Chondrocyte (in vitro differentiated cells): Measurements from ENCODE around the gene SLC35F3. TPM values are rescaled to one million over a fixed set of nuclear protein-coding genes. Genes with fewer than 3 reads are reported as not detected.

ENCODE experiments used
- DNase-seq: peaks from one replicate; pipeline ENCODE4 v3.0.0; 2021; ENCODE audit warnings: mixed read lengths, low spot score
- H3K27ac Mint-ChIP-seq: one replicate; pipeline ENCODE4 v1.8.0; 2021; ENCODE audit warnings: mild to moderate bottlenecking, moderate library complexity, mixed read lengths; ENCODE audit not compliant: unreplicated experiment
- H3K27me3 Mint-ChIP-seq: 2 replicates; pipeline ENCODE4 v1.8.0; 2021; ENCODE audit warnings: low read depth, mixed read lengths
- H3K36me3 Mint-ChIP-seq: 2 replicates; pipeline ENCODE4 v1.8.0; 2021; ENCODE audit warnings: low read depth, mixed read lengths
- H3K4me1 Mint-ChIP-seq: 2 replicates; pipeline ENCODE4 v1.8.0; 2021; ENCODE audit warnings: low read depth, mild to moderate bottlenecking, mixed read lengths
- H3K4me3 Mint-ChIP-seq: one replicate; pipeline ENCODE4 v1.8.0; 2021; ENCODE audit warnings: mild to moderate bottlenecking, moderate library complexity, mixed read lengths; ENCODE audit not compliant: unreplicated experiment
- H3K9me3 Mint-ChIP-seq: 2 replicates; pipeline ENCODE4 v1.8.0; 2021; ENCODE audit warnings: low read depth, mixed read lengths
- CTCF ChIP-seq: fragments of 200-600 bp; sonication (generic); IDR thresholded peaks from 2 replicates; pipeline ENCODE4 v1.5.0; 2021; ENCODE audit warnings: antibody characterized with exemption, mild to moderate bottlenecking, moderate library complexity
- long read RNA-seq: library from polyadenylated mRNA; stranded (forward); transcript quantifications from one replicate; pipeline ENCODE4 v2.0.0, GENCODE V29; 2021
- total RNA-seq: library from RNA; stranded (reverse); gene quantifications from 3 replicates; pipeline ENCODE4 v1.2.1, GENCODE V29; 2021

The SLC35F3 gene
- not detected in 3 replicates for total RNA-seq
- long read RNA-seq: 0 reads

- peak; percentile 53 for TF ChIP-seq CTCF
- H3K9me3 Mint-ChIP-seq: no peaks in the 10 kb centered on the region
- peak; percentile 83 for DNase-seq
- H3K4me1 Mint-ChIP-seq: peaks cover 9% of the 10 kb centered on the region
- no peaks in the 10 kb centered on the region for H3K36me3 Mint-ChIP-seq
- H3K27ac Mint-ChIP-seq: no peak within 1 kb of the TSS
- peaks cover 55% of the 10 kb centered on the region for H3K27me3 Mint-ChIP-seq
- peak within 1 kb of the TSS; percentile 63 for H3K4me3 Mint-ChIP-seq
These were observed at the start of gene SLC35F3 for GRCh38 chr1:233904633-233905415. Gene SLC35F3 (plus strand): TSS chr1:233904676.

- DNase-seq: no peak
- peaks cover 9% of the 10 kb centered on the region for H3K9me3 Mint-ChIP-seq
- no peaks in the 10 kb centered on the region for H3K4me1 Mint-ChIP-seq
- TF ChIP-seq CTCF: no peak
- H3K27ac Mint-ChIP-seq: no peak overlapping the region
- no peak overlapping the region for H3K4me3 Mint-ChIP-seq
- H3K36me3 Mint-ChIP-seq: no peaks in the 10 kb centered on the region
- H3K27me3 Mint-ChIP-seq: no peaks in the 10 kb centered on the region
These were observed 45.0 kb upstream of the SLC35F3 start for GRCh38 chr1:233859446-233859845.

- H3K27me3 Mint-ChIP-seq: no peaks in the 10 kb centered on the region
- no peak overlapping the region for H3K4me3 Mint-ChIP-seq
- DNase-seq: no peak
- H3K9me3 Mint-ChIP-seq: peaks cover 31% of the 10 kb centered on the region
- no peaks in the 10 kb centered on the region for H3K36me3 Mint-ChIP-seq
- H3K27ac Mint-ChIP-seq: no peak overlapping the region
- TF ChIP-seq CTCF: no peak
- H3K4me1 Mint-ChIP-seq: no peaks in the 10 kb centered on the region
These were observed 40.5 kb upstream of the SLC35F3 start for GRCh38 chr1:233863901-233864545.

- no peak overlapping the region for H3K4me3 Mint-ChIP-seq
- no peaks in the 10 kb centered on the region for H3K27me3 Mint-ChIP-seq
- DNase-seq: no peak
- peaks cover 31% of the 10 kb centered on the region for H3K9me3 Mint-ChIP-seq
- no peak overlapping the region for H3K27ac Mint-ChIP-seq
- TF ChIP-seq CTCF: no peak
- no peaks in the 10 kb centered on the region for H3K4me1 Mint-ChIP-seq
- H3K36me3 Mint-ChIP-seq: no peaks in the 10 kb centered on the region
These were observed 39.9 kb upstream of the SLC35F3 start for GRCh38 chr1:233864578-233864977.

- no peak for TF ChIP-seq CTCF
- no peak for DNase-seq
- H3K27me3 Mint-ChIP-seq: no peaks in the 10 kb centered on the region
- no peaks in the 10 kb centered on the region for H3K36me3 Mint-ChIP-seq
- no peak overlapping the region for H3K4me3 Mint-ChIP-seq
- no peaks in the 10 kb centered on the region for H3K4me1 Mint-ChIP-seq
- peaks cover 36% of the 10 kb centered on the region for H3K9me3 Mint-ChIP-seq
- no peak overlapping the region for H3K27ac Mint-ChIP-seq
These were observed 39.3 kb upstream of the SLC35F3 start for GRCh38 chr1:233865216-233865615.
